GM21717 (cell line): ENCODE data around the gene IGFBP1.
"Not testable (repeated sequence)": the region's sequence is repeated elsewhere in the genome, so short reads cannot be mapped to it uniquely, and the experiment has no call there.

Experiments
- ATAC-seq: cut with Tn5 transposase; IDR thresholded peaks from one replicate; pipeline ENCODE4 v1.9.1; 2021; ENCODE audit warnings: mild to moderate bottlenecking, moderate library complexity; ENCODE audit not compliant: unreplicated experiment

Gene IGFBP1

DNA sequence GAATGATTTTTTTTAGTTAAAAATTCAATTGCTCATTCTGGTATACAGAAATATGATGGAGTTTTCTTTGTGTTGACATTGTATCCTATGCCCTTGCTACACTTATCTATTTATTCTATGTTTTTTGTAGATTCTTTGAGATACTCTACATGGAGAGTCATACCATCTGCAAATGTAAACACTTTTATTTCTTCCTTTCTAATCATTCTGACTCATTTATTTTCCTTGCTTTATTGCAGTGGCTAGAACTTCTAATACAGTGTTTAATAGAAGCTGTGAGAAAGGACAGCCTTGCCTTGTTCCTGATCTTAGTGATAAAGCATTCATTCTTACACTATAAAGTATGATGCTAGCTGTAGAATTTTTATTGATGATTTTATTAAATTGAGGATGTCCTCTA is 42.7 kb downstream of the IGFBP1 start:
- no peak for ATAC-seq

DNA sequence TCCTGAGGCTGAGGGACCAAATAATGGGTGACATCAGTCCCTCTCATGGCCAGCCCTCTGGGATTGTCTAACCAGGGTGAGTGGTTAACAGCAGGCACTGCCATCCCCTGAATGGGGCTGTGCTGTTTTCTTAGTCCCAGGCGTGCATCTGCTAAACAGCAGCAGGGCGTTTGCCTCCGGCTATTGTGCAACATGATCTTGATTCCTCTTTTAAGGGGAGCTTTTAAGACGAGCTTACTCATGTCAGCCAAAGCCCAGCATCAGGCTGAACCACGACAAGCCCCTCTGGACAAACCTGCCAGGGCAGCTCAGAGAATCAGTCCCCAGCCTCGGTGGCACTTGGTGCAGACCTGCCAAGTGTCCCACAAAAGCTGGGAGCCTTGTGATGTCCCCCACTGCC is 49.0 kb downstream of the IGFBP1 start:
- no peak for ATAC-seq

DNA sequence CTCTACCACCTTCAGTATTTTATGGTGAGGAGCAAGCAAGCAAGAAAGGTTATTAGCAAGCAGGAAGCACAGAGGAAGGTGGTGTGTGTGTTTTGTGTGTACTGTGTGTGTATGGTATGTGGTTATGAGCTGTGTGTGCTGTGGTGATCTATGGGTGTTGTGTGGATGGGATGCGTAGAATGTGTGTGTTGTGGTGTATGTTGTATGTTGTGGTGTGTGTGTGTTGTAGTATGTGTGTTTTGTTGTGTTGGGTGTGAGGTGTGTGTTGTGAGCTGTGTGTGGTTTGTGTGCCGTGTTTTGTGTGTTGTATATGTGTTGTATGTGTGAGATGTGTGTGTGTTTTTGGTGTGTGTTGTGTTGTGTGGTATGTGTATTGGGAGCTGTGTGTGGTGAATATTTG is 49.6 kb downstream of the IGFBP1 start:
- ATAC-seq: no peak

DNA sequence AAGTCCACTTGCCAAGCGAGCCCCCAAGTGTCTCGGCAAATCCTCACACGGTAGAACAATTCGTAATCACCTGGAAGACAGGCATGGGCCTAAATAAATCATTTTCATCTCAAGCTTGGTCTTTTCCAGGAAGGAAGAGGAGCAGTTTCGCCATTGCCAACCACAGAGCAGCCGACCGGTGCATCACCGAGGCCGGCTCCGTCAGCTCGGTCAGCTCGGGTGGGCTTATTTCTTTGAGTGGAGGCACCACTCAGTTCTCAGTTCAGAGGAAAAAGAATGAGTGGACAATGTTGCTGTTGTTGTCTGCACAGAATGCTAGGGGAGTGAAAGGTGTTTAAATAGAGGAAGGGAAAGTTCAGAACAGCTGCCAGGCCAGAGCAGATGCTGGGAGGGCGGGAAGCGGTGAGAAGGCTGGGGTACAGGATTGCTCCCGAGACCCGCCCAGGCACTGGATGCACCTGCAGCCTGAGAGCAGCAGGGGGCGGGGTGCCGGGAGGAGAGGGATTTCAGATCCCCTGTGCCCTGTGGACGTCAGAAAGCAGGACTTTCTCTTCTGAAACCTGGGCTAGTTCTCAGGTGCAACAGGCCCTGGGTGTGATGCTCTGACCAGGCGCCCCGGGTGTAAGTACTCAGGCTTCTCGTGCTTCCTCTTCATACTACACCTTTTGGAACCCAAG is 50.5 kb downstream of the IGFBP1 start:
- no peak for ATAC-seq

DNA sequence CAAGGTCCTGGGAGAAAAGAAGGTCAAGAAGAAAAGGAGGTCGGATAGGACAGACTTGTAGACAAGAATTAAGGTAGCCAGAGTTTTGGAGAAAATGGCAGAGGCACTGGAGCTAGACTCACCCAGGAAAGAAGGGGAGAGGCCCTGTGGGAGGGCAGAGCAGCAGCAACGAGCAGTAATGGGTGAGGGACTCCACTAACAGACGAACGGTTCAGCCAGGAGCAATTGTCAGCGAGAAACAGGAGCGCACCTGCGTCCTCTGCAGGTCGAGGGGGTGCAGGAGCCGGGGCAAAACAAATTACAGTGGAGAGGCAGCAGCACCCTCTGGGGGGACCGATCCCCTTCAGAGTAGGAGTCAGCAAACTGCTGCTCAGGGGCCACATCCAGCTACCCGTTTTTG is 51.3 kb downstream of the IGFBP1 start:
- no peak for ATAC-seq

DNA sequence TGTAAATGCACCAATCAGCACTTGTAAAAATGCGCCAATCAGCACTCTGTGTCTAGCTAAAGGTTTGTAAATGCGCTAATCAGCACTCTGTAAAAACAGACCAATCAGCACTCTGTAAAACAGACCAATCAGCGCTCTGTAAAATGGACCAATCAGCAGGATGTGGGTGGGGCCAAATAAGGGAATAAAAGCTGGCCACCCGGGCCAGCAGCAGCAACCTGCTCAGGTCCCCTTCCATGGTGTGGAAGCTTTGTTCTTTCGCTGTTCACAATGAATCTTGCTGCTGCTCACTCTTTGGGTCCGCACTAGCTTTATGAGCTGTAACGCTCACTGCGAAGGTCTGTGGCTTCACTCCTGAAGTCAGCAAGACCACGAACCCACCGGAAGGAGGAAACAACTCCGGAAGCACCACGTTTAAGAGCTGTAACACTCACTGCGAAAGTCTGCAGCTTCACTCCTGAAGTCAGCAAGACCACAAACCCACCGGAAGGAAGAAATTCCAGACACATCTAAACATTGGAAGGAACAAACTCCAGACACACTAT is 52.0 kb downstream of the IGFBP1 start:
- ATAC-seq: not testable (repeated sequence)

DNA sequence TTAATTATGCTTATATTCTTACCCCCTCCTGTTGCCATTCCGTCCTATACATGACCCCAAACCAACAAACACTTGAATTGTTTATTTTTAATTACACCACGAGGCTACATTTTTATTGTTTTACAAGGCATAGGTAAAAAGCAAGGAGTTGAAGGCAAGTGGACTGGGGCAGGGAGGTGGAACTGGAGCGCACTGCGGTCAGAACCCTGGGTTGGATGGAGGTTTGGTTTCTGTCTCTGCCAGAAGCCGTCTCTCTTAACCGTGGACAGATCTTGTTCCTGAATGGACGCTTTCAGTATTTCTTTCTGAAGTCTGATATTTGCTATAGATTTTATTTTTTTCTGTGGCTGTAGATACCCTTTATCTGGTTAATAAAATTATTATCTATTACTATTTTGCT is 52.7 kb downstream of the IGFBP1 start:
- no peak for ATAC-seq
